Neural cell (in vitro differentiated cells): ENCODE data around the gene LMAN2L. TPM values are rescaled to one million over a fixed set of nuclear protein-coding genes. Genes with fewer than 3 reads are reported as not detected.

Experiments
- H2AFZ ChIP-seq: fragments of 200-600, 300-800 bp; sonication (generic), shearing (Covaris generic); 2 replicates; pipeline ENCODE4 v1.6.0; 2014; ENCODE audit warnings: low read depth, mild to moderate bottlenecking, antibody characterized with exemption, low read length, moderate library complexity
- H3F3A ChIP-seq: fragments of 200-600 bp; shearing (Covaris generic); 2 replicates; pipeline ENCODE4 v1.6.1; 2016; ENCODE audit warnings: mild to moderate bottlenecking, moderate library complexity, mixed read lengths, antibody characterized with exemption, low read length; ENCODE audit not compliant: insufficient read depth, poor library complexity, severe bottlenecking
- H3K27ac ChIP-seq: fragments of 200-600, 300-800 bp; sonication (generic), shearing (Covaris generic); 2 replicates; pipeline ENCODE4 v1.5.1; 2014; ENCODE audit warnings: mild to moderate bottlenecking, low read length, moderate library complexity
- H3K27me3 ChIP-seq: fragments of 300-800, 200-600 bp; sonication (generic), shearing (Covaris generic); 2 replicates; pipeline ENCODE4 v1.6.0; 2014; ENCODE audit warnings: mild to moderate bottlenecking, low read depth, low read length, moderate library complexity; ENCODE audit not compliant: insufficient read depth
- H3K36me3 ChIP-seq: fragments of 300-800, 200-600 bp; sonication (generic), shearing (Covaris generic); 2 replicates; pipeline ENCODE4 v1.5.1; 2014; ENCODE audit warnings: mild to moderate bottlenecking, antibody characterized with exemption, low read length, moderate library complexity; ENCODE audit not compliant: insufficient read depth
- H3K4me2 ChIP-seq: fragments of 300-800, 200-600 bp; sonication (generic), shearing (Covaris generic); 2 replicates; pipeline ENCODE4 v1.6.0; 2014; ENCODE audit warnings: mild to moderate bottlenecking, low read length
- H3K4me3 ChIP-seq: fragments of 300-800, 200-600 bp; sonication (generic), shearing (Covaris generic); 2 replicates; pipeline ENCODE4 v1.5.1; 2014; ENCODE audit warnings: mild to moderate bottlenecking, low read length, moderate library complexity
- H3K79me2 ChIP-seq: fragments of 200-600 bp; shearing (Covaris generic); replicated peaks from 2 replicates; pipeline ENCODE4 v1.6.0; 2014; ENCODE audit warnings: mild to moderate bottlenecking, low read length, moderate library complexity; ENCODE audit not compliant: insufficient read depth
- H3K9ac ChIP-seq: fragments of 300-800, 200-600 bp; sonication (generic), shearing (Covaris generic); 2 replicates; pipeline ENCODE4 v1.6.1; 2016; ENCODE audit warnings: mild to moderate bottlenecking, low read length, mixed read lengths
- H3K9me2 ChIP-seq: fragments of 200-600 bp; shearing (Covaris generic); 2 replicates; pipeline ENCODE4 v1.6.1; 2016; ENCODE audit warnings: mild to moderate bottlenecking, low read length, mixed read lengths; ENCODE audit not compliant: insufficient read depth
- H3K9me3 ChIP-seq: fragments of 200-600, 300-800 bp; sonication (generic), shearing (Covaris generic); 2 replicates; pipeline ENCODE4 v1.6.1; 2016; ENCODE audit warnings: mild to moderate bottlenecking, mixed run types, low read length, moderate library complexity, mixed read lengths
- H4K20me1 ChIP-seq: fragments of 200-600 bp; shearing (Covaris generic); 2 replicates; pipeline ENCODE4 v1.6.1; 2016; ENCODE audit warnings: mild to moderate bottlenecking, mixed run types; ENCODE audit not compliant: insufficient read depth
- CTCF ChIP-seq: fragments of 450-650 bp; IDR thresholded peaks from 2 replicates; pipeline ENCODE4 v1.5.1; 2014; ENCODE audit warnings: antibody characterized with exemption, mild to moderate bottlenecking, moderate library complexity; ENCODE audit not compliant: poor library complexity, severe bottlenecking
- EP300 ChIP-seq: fragments of 450-650 bp; conservative IDR thresholded peaks from 2 replicates; pipeline ENCODE4 v1.6.1; 2014; ENCODE audit warnings: antibody characterized with exemption, mild to moderate bottlenecking, moderate library complexity; ENCODE audit not compliant: poor library complexity, severe bottlenecking
- EZH2 ChIP-seq: fragments of 200-600, 300-800 bp; shearing (Covaris generic), sonication (generic); IDR thresholded peaks from 2 replicates; pipeline ENCODE4 v1.6.1; 2014; ENCODE audit warnings: antibody characterized with exemption, low read length, borderline replicate concordance, mild to moderate bottlenecking; ENCODE audit not compliant: insufficient read depth, poor library complexity, severe bottlenecking
- MXI1 ChIP-seq: fragments of 450-650 bp; conservative IDR thresholded peaks from 2 replicates; pipeline ENCODE4 v1.6.1; 2014; ENCODE audit warnings: antibody characterized with exemption, mild to moderate bottlenecking; ENCODE audit not compliant: poor library complexity, severe bottlenecking
- POLR2AphosphoS5 ChIP-seq: IDR thresholded peaks from 2 replicates; pipeline ENCODE4 v1.6.1; 2012
- RAD21 ChIP-seq: fragments of 450-650 bp; conservative IDR thresholded peaks from 2 replicates; pipeline ENCODE4 v1.6.1; 2014; ENCODE audit warnings: antibody characterized with exemption, mild to moderate bottlenecking, moderate library complexity
- REST ChIP-seq: IDR thresholded peaks from 2 replicates; pipeline ENCODE4 v1.6.1; 2012; ENCODE audit warnings: borderline replicate concordance
- SMC3 ChIP-seq: fragments of 450-650 bp; conservative IDR thresholded peaks from 2 replicates; pipeline ENCODE4 v1.6.1; 2014; ENCODE audit warnings: antibody characterized with exemption, mild to moderate bottlenecking, moderate library complexity; ENCODE audit not compliant: poor library complexity
- TAF1 ChIP-seq: IDR thresholded peaks from 2 replicates; pipeline ENCODE4 v1.6.1; 2012; ENCODE audit warnings: low read depth
- polyA plus RNA-seq: library from polyadenylated mRNA; depleted of rRNA; stranded (reverse); fragments of >200 nt; gene quantifications from 2 replicates; pipeline ENCODE4 v1.2.3, GENCODE V29; 2014

Gene LMAN2L
- polyA plus RNA-seq, 1 donor from 2014 or later = 41.3 TPM

GRCh38 chr2:96757477-96757860 lies 17.6 kb upstream of the LMAN2L start:
- no peaks in the 10 kb centered on the region for H3K36me3 ChIP-seq
- H2AFZ ChIP-seq = no peak overlapping the region
- H3K27ac ChIP-seq = no peak overlapping the region
- no peaks in the 10 kb centered on the region for H3K9me2 ChIP-seq
- H3K4me3 ChIP-seq = no peak overlapping the region
- no peaks in the 10 kb centered on the region for H3K27me3 ChIP-seq
- H3K9me3 ChIP-seq = no peaks in the 10 kb centered on the region
- H4K20me1 ChIP-seq = no peaks in the 10 kb centered on the region
- TF ChIP-seq TAF1 (no peak), EP300 (no peak), EZH2 (no peak), MXI1 (no peak), REST (no peak), POLR2AphosphoS5 (no peak), CTCF (no peak)
- H3K9ac ChIP-seq = no peak overlapping the region
- no peaks in the 10 kb centered on the region for H3K79me2 ChIP-seq
- no peak overlapping the region for H3K4me2 ChIP-seq
- H3F3A ChIP-seq = no peaks in the 10 kb centered on the region

- no peaks in the 10 kb centered on the region for H3K27me3 ChIP-seq
- TF ChIP-seq EZH2 = no peak
- TF ChIP-seq CTCF = no peak
- TF ChIP-seq POLR2AphosphoS5 = no peak
- no peak for TF ChIP-seq RAD21
- no peak for TF ChIP-seq EP300
- TF ChIP-seq SMC3 = no peak
- no peak for TF ChIP-seq REST
- TF ChIP-seq TAF1 = no peak
- TF ChIP-seq MXI1 = no peak
- H3K4me3 ChIP-seq = no peak overlapping the region
- H3K4me2 ChIP-seq = no peak overlapping the region
- no peak overlapping the region for H3K27ac ChIP-seq
- no peaks in the 10 kb centered on the region for H3K79me2 ChIP-seq
- no peaks in the 10 kb centered on the region for H3F3A ChIP-seq
- H3K9me3 ChIP-seq = no peaks in the 10 kb centered on the region
- H2AFZ ChIP-seq = no peak overlapping the region
- H3K9ac ChIP-seq = no peak overlapping the region
- no peaks in the 10 kb centered on the region for H3K36me3 ChIP-seq
- H4K20me1 ChIP-seq = no peaks in the 10 kb centered on the region
- no peaks in the 10 kb centered on the region for H3K9me2 ChIP-seq
Observed at GRCh38 chr2:96756788-96757476, 17.1 kb upstream of the LMAN2L start.
